ENCODE measurements around the gene MCOLN1.

The MCOLN1 gene

DNA sequence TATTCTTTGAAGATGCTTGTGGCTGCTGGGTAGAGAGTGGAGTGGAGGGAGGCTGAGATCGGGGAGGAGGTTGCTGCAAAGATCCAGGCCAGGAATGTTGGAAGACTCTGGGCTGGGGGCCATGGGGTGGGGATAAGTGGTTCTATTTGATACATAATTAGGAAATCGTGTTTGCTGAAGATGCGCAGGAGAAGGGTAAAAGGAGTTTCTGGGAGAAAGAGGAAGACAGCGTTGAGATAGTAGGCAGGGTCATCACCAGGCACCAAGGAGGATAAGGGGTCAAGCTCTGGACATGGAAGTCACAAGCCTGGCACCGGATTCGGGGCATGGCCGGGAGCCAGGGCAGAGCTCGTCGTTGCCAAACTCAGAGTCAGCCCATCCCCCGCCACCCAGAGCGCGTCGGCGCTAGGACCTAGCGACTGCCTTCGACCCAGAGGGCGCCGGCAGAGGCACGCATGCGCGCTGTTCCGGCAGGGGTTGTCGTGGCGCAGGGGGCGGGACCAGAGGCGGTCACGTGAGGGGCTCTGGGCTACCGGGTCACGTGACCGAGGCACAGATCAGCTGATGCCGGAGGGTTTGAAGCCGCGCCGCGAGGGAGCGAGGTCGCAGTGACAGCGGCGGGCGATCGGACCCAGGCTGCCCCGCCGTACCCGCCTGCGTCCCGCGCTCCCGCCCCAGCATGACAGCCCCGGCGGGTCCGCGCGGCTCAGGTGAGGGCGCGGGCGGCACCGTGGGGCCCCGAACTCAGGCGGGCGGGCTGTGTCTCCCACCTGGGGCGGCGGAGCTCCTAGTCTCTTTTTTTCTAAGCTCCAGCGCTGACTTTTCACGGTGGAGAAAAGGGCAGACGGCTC, at the start of gene MCOLN1:
Gene MCOLN1 (plus strand): TSS at position 553 of the 851 bp plus-strand sequence. CDS start 127 bp downstream, at position 680.
- ATAC-seq (peak; percentile 85), DNase-seq (peak; percentile 100)
- Mint-ChIP-seq H3K9me3 (no peaks in the 10 kb centered on the region), H3K36me3 (ENCODE audit: low read depth) (no peaks in the 10 kb centered on the region), H3K27ac (peak within 1 kb of the TSS; percentile 83), H3K4me1 (peaks cover 14% of the 10 kb centered on the region), H3K4me3 (peak within 1 kb of the TSS; percentile 79), H3K27me3 (no peaks in the 10 kb centered on the region)

DNA sequence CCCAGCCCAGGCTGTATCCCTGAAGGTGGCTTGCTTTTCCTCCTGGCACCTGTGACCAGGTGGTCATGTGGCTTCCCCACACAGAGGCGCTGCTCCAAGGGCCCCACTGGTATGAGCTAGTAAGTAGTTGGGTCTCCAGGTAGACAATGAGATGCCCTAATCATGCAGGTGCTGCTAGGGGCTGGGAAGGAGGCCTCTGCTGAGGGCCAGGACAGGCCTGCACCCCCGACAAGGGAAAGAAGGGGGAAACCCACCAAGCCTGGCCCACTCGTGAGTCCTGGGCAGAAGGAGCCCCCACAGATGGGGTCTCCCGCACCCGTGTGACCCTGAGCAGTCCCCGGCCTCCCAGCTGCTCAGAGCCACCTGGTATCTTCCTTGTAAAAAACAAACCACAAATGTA, 46.8 kb upstream of the MCOLN1 start:
- DNase-seq (no peak), ATAC-seq (no peak)
- no peaks in the 10 kb centered on the region for H3K9me3 Mint-ChIP-seq
- H3K4me3 Mint-ChIP-seq, result no peak overlapping the region
- peaks cover 2% of the 10 kb centered on the region for H3K36me3 Mint-ChIP-seq (ENCODE audit: low read depth)
- no peak overlapping the region for H3K27ac Mint-ChIP-seq
- H3K4me1 Mint-ChIP-seq, result peaks cover 5% of the 10 kb centered on the region
- no peaks in the 10 kb centered on the region for H3K27me3 Mint-ChIP-seq

GRCh38 chr19:7476241-7476640, 46.2 kb upstream of the MCOLN1 start:
- Mint-ChIP-seq H3K36me3 (ENCODE audit: low read depth) (peaks cover 2% of the 10 kb centered on the region), H3K27ac (no peak overlapping the region), H3K4me1 (peaks cover 6% of the 10 kb centered on the region), H3K9me3 (no peaks in the 10 kb centered on the region), H3K27me3 (no peaks in the 10 kb centered on the region), H3K4me3 (no peak overlapping the region)
- no peak for DNase-seq
- ATAC-seq, result no peak

- no peak overlapping the region for H3K27ac Mint-ChIP-seq
- H3K27me3 Mint-ChIP-seq, result no peaks in the 10 kb centered on the region
- no peak for DNase-seq
- no peak for ATAC-seq
- peaks cover 6% of the 10 kb centered on the region for H3K4me1 Mint-ChIP-seq
- H3K36me3 Mint-ChIP-seq (ENCODE audit: low read depth), result peaks cover under 1% of the 10 kb centered on the region
- no peak overlapping the region for H3K4me3 Mint-ChIP-seq
- H3K9me3 Mint-ChIP-seq, result no peaks in the 10 kb centered on the region
These were observed 45.5 kb upstream of the MCOLN1 start for GRCh38 chr19:7476777-7477494.

DNA sequence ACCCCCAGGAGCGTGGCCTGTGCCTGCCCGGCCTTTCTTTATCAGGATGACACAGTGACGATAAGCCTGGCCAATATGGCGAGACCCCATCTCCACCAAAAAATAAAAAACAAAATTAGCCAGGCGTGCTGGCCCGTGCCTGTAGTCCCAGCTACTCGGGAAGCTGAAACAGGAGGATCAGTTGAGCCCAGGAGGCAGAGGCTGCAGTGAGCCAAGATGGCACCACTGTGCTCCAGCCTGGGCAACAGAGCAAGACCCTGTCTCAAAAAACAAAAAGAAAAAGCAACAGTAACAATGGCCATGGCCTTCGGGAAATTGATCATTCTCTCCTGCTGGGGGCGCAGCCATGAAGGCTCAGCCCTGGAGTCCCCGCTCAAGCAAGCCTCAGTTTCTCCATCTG, 44.7 kb upstream of the MCOLN1 start:
- H3K27ac Mint-ChIP-seq, result no peak overlapping the region

GRCh38 chr19:7478173-7478842, 44.1 kb upstream of the MCOLN1 start:
- Mint-ChIP-seq H3K4me3 (no peak overlapping the region), H3K27ac (no peak overlapping the region)

More for the DNA sequence above, 44.7 kb upstream of the MCOLN1 start:
- Mint-ChIP-seq H3K36me3 (ENCODE audit: low read depth) (no peaks in the 10 kb centered on the region), H3K9me3 (no peaks in the 10 kb centered on the region), H3K27me3 (no peaks in the 10 kb centered on the region), H3K4me3 (no peak overlapping the region), H3K4me1 (peaks cover 6% of the 10 kb centered on the region)
- no peak for DNase-seq
- no peak for ATAC-seq

GRCh38 chr19:7478843-7479227, 43.6 kb upstream of the MCOLN1 start:
- ATAC-seq (no peak), DNase-seq (no peak)
- no peaks in the 10 kb centered on the region for H3K36me3 Mint-ChIP-seq (ENCODE audit: low read depth)
- no peaks in the 10 kb centered on the region for H3K9me3 Mint-ChIP-seq
- H3K27ac Mint-ChIP-seq, result no peak overlapping the region
- peaks cover 7% of the 10 kb centered on the region for H3K4me1 Mint-ChIP-seq
- no peak overlapping the region for H3K4me3 Mint-ChIP-seq
- H3K27me3 Mint-ChIP-seq, result no peaks in the 10 kb centered on the region

More at GRCh38 chr19:7478173-7478842, 44.1 kb upstream of the MCOLN1 start:
- H3K4me1 Mint-ChIP-seq, result peaks cover 6% of the 10 kb centered on the region
- DNase-seq, result no peak
- ATAC-seq, result no peak
- no peaks in the 10 kb centered on the region for H3K27me3 Mint-ChIP-seq
- no peaks in the 10 kb centered on the region for H3K36me3 Mint-ChIP-seq (ENCODE audit: low read depth)
- H3K9me3 Mint-ChIP-seq, result no peaks in the 10 kb centered on the region

DNA sequence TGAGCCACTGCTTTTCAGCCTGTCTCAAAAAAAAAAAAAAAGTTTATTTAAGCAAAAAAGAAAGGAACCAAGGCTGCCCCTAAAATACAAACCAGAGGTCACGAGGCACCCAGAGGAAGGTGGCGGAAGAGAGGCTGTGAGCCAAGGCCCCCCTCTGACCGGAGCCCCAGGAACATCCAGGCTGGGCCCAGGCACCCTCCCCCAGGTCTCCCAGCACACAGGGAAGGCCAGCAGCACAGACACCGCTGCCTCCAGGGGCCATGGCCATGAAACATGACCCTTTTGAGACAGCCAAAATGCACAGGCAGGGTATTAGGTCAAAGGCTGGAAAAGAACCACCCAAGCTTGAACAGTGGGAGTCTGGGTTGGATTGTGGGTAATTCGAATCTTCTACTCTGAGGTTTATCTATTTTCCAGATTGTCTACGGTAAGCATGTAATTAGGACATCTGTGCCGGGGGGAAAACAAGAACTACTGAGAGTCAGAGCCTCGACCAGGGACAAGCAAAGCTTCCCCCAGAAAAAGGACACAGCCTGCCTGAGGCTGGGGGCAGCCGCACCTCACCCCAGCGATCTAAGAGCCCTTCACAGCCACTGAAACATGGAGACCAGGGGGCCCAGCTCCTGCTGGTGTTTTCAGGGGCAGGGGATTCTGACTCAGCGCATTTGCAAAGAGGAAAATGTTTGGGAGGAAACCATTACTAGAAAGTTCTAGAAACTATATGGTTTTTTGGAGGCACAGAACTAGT, 42.0 kb upstream of the MCOLN1 start:
- ATAC-seq (no peak), DNase-seq (no peak)
- H3K4me1 Mint-ChIP-seq, result peaks cover 7% of the 10 kb centered on the region
- H3K4me3 Mint-ChIP-seq, result no peak overlapping the region
- H3K9me3 Mint-ChIP-seq, result no peaks in the 10 kb centered on the region
- no peaks in the 10 kb centered on the region for H3K36me3 Mint-ChIP-seq (ENCODE audit: low read depth)
- no peaks in the 10 kb centered on the region for H3K27me3 Mint-ChIP-seq
- H3K27ac Mint-ChIP-seq, result no peak overlapping the region

- DNase-seq (no peak), ATAC-seq (no peak)
- H3K4me3 Mint-ChIP-seq, result no peak overlapping the region
- peaks cover 7% of the 10 kb centered on the region for H3K4me1 Mint-ChIP-seq
- H3K9me3 Mint-ChIP-seq, result no peaks in the 10 kb centered on the region
- H3K27ac Mint-ChIP-seq, result no peak overlapping the region
- no peaks in the 10 kb centered on the region for H3K36me3 Mint-ChIP-seq (ENCODE audit: low read depth)
- H3K27me3 Mint-ChIP-seq, result no peaks in the 10 kb centered on the region
These were observed 41.5 kb upstream of the MCOLN1 start for GRCh38 chr19:7480970-7481255.

GRCh38 chr19:7482584-7483439, 39.6 kb upstream of the MCOLN1 start:
- Mint-ChIP-seq H3K4me3 (no peak overlapping the region), H3K27ac (no peak overlapping the region), H3K9me3 (no peaks in the 10 kb centered on the region), H3K4me1 (peaks cover 7% of the 10 kb centered on the region), H3K27me3 (no peaks in the 10 kb centered on the region), H3K36me3 (ENCODE audit: low read depth) (no peaks in the 10 kb centered on the region)
- DNase-seq (no peak), ATAC-seq (no peak)

- Mint-ChIP-seq H3K36me3 (ENCODE audit: low read depth) (no peaks in the 10 kb centered on the region), H3K9me3 (no peaks in the 10 kb centered on the region), H3K27me3 (no peaks in the 10 kb centered on the region), H3K4me1 (peaks cover 7% of the 10 kb centered on the region), H3K27ac (no peak overlapping the region), H3K4me3 (no peak overlapping the region)
- DNase-seq (no peak), ATAC-seq (no peak)
These were observed 38.7 kb upstream of the MCOLN1 start for GRCh38 chr19:7483720-7484201.

DNA sequence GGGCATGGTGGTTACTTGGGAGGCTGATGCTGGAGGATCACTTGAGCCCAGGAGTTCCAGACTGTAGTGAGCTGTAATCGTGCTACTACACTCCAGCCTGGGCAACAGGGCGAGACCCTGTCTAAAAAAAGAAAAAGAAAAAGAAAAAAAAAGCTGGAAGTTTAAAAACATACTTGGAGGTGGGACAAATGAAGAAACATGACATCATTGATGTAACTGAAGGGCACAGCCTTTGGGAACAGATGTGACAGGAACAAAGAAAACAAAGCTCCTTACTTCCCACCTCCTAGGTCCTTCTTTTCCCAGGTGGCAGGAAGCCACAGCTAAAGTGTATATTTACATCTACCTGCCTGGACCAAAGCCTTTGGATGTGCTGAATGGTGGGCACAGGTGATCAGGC, 35.5 kb upstream of the MCOLN1 start:
- DNase-seq (no peak), ATAC-seq (no peak)
- Mint-ChIP-seq H3K27ac (no peak overlapping the region), H3K36me3 (ENCODE audit: low read depth) (no peaks in the 10 kb centered on the region), H3K4me1 (peaks cover 26% of the 10 kb centered on the region), H3K27me3 (no peaks in the 10 kb centered on the region), H3K9me3 (no peaks in the 10 kb centered on the region), H3K4me3 (no peak overlapping the region)

DNA sequence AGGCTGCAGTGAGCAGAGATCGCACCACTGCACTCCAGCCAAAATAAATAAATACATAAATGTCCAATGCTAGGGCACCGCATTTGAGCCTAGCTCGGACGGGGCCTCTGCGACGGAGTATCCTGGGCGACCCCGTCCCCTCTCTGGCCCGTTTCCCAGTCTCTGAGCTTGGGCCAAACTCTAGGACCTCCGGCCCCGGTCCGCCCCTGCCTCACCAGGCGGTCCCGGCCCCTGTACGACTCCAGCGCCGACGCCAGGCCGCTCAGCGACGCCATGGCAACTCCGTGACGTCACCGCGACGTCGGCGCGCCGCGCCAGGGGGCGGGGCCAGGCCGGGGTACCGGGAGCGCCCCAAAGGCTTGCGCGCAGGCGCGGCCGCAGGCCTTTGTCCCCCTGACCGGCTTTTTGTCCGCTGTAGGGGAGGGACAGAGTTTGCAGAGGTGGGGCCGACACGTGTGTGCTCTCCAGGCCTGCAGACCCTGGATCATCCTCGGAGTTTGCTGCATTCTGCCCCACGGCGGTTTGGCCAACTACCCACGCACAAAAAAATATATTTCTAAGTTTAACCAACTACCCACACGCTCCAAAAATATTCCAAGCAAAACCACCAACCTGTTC, 33.6 kb upstream of the MCOLN1 start, which contains the start of gene PEX11G:
Gene PEX11G (minus strand): TSS at position 300 of the 618 bp plus-strand sequence. CDS start 25 bp downstream, at position 275.
- H3K9me3 Mint-ChIP-seq, result no peaks in the 10 kb centered on the region
- peak within 1 kb of the TSS; percentile 83 for H3K4me3 Mint-ChIP-seq
- peak within 1 kb of the TSS; percentile 85 for H3K27ac Mint-ChIP-seq
- no peaks in the 10 kb centered on the region for H3K36me3 Mint-ChIP-seq (ENCODE audit: low read depth)
- H3K4me1 Mint-ChIP-seq, result peaks cover 38% of the 10 kb centered on the region
- peak; percentile 95 for DNase-seq
- ATAC-seq, result peak; percentile 75
- peaks cover 4% of the 10 kb centered on the region for H3K27me3 Mint-ChIP-seq
